Activated gamma-delta T cell treated with Interleukin-2 at 50 U/mL for 16 hours (primary cell): Measurements from ENCODE around the gene ADAMTS6.

Source experiments
- DNase-seq: peaks from one replicate; pipeline ENCODE4 v3.0.0-alpha.2; 2020

The ADAMTS6 gene

GRCh38 chr5:65141493-65141892 lies 340.2 kb downstream of the ADAMTS6 start:
- no peak for DNase-seq

DNA sequence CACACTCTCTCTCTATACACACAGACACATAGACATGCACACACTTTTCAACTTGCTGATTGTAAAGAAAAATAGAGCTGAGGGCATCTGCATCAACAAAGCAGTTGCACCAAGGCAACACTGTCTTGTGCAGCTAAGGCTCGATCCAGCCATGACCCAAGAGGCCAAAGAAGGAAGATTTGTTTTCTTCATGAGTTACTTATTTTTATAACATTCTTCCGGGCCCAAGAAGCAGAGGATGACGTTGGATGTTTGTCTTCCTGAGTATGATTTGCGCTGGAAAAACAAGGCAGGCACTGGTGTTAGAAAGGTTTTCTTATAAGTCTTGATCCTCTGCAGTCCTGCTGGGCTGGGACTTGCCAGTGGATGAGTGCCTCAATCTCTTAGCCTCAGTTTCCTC lies 344.1 kb downstream of the ADAMTS6 start:
- DNase-seq, result no peak

GRCh38 chr5:65133477-65134110 lies 348.1 kb downstream of the ADAMTS6 start:
- DNase-seq, result no peak

GRCh38 chr5:65132386-65132785 lies 349.3 kb downstream of the ADAMTS6 start:
- DNase-seq, result no peak

GRCh38 chr5:65128226-65128625 lies 353.5 kb downstream of the ADAMTS6 start:
- DNase-seq, result no peak

DNA sequence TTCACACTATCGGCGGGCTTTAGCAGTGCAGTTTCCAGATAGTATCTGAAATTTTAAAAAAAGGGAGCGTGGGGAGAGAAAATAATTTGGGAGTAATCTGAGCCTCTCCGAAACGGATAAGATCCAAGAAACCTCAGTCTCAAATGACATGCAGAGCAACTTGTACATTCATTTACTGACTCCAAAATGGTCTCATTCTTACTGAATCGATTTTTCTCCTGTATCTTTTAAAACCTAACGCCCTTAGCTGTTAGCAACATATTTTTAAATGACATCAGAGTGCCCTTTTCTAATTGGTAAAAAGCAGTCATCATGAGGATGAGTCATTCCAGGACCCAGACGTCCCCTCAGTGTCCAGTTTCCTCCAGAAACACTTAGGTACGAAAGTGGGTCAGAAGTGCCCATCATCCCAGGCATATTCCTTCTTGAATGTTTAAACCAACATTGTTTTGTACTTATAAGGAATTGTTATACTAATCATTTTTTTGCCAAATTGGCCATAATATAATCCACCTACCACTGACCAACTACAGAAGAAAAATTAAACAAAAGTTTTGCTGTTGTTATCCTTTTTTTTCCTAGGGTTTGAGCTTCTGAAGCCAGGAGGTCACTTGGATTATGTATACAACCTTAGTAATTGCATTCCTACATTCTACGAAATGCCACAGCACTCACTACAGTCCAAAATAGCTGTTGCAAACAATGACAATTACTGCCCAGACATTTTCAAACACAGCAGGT lies 354.4 kb downstream of the ADAMTS6 start:
- no peak for DNase-seq

- no peak for DNase-seq
Measured at GRCh38 chr5:65126542-65127069, 355.1 kb downstream of the ADAMTS6 start.

- no peak for DNase-seq
Measured at GRCh38 chr5:65125591-65126541, 355.9 kb downstream of the ADAMTS6 start.

DNA sequence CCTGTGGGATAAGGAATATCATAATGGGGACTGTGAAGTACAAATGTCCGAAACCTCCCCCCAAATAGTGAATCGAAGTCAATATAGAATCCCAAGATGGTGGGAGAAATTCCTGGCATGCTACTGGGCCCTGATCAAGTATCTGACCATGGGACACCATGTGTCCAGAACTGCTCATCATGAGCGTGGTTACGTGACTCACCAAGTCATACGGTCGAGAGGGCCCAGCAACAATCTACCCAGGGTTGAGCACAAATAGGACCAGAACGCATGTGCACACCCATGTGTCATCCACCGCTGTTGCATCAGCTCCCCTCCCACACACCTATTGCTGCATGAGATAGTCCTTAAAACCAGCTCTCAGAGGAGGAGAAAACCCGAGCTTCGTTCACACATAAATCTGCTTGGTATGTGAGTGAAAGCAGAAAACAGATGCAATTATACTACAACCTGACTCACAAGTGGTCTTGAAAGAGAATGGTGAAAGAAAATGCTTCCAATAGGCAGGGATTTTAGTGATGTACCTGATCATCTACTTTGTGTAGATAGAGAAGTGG lies 359.8 kb downstream of the ADAMTS6 start:
- DNase-seq, result no peak

GRCh38 chr5:65120371-65120967 lies 361.3 kb downstream of the ADAMTS6 start:
- no peak for DNase-seq

DNA sequence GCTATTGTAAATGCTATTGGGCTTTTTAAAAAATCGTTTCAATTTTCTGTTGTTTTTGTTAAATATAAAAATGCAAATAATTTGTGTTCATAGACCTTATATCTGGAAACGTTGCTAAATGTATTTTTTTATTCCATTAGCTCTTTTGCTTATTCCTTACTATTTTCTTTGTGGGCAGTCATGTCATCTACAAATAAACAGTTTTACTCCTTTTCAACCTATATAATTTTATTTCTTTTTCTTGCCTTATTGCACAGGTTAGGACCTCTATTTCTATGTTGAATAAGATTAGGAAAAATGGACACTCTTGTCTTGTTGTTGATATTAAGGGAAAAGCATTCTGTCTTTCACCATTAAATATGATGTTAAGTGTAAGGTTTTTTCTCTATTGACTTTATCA lies 364.2 kb downstream of the ADAMTS6 start:
- no peak for DNase-seq

DNA sequence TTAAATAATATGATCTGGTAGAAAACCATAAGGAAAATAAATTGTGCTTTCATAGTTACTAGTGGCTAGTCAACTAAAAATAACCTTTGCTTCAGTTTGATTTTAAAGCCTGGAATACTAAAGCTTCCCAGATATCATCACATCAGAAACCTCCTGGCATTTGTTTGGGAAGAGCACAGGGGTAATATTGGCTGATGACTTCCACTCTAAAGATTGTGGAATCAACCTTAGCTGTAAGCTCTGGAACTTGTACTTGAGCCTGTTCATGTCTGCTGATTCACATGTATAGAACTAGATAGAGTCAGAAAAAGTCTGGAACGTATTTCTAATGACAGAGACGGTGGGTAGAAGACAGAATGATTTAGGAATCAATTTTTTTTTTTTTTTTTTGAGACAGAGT lies 367.9 kb downstream of the ADAMTS6 start:
- DNase-seq, result no peak

GRCh38 chr5:65111961-65112658 lies 369.6 kb downstream of the ADAMTS6 start:
- no peak for DNase-seq

DNA sequence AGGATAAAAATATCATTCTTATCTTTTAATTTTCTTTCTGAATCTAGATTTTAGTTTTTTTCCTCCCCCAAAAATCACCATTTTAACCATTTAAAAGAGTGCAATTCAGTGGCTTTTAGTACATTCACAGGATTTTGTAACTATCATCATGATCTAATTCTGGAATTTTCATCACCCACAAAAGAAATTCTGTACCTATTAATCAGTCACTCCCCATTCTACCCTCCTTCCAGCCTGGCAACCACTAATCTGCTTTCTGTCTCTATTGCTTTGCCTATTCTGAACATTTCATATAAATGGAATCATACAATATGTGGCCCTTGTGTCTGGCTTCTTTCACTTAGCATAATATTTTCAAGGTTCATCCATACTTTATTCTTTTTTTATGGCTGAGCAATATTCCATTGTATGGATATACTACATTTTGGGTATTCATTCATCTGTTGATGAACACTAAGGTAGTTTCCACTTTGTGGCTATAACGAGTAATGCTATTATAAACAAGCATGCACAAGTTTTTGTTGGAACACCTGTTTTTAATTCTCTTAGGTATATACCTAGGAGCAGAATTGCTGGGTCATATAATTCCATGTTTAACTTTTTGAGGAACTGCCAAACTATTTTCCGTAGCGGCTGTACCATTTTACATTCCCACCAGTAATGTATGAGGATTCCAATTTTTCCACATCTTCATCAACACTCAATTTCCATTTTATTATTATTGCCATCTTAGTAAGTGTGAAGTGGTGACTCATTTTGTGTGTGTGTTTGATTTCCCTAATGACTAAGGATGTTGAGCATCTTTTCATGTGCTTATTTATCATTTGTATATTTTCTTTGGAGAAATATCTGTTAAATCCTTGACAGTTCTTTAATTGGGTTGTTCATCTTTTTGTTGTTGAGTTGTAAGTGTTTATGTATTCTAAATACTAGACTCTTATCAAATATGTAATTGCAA lies 372.7 kb downstream of the ADAMTS6 start:
- no peak for DNase-seq

DNA sequence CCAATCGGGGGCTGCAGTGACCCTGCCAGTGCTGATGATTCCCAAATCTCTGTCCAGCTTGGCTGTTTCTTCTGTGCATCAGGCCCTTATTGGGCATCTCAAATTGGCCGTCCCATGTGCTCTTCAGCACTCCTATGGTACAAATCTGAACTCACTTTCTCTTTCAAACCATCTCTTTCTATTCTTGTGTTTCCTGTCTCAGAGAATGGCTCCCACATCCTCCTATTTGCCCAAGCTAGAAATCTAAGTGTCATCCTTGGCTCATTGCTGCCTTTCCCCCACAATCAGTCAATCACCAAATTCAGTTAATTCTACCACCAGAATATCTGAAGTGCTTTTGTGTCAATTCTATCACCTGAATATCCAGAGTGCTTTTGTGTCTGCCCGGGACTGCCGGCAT lies 376.4 kb downstream of the ADAMTS6 start:
- no peak for DNase-seq

- no peak for DNase-seq
Measured at GRCh38 chr5:65104831-65105230, 376.9 kb downstream of the ADAMTS6 start.

- peak; percentile 4 for DNase-seq
Measured at GRCh38 chr5:65103756-65104440, 377.8 kb downstream of the ADAMTS6 start.

DNA sequence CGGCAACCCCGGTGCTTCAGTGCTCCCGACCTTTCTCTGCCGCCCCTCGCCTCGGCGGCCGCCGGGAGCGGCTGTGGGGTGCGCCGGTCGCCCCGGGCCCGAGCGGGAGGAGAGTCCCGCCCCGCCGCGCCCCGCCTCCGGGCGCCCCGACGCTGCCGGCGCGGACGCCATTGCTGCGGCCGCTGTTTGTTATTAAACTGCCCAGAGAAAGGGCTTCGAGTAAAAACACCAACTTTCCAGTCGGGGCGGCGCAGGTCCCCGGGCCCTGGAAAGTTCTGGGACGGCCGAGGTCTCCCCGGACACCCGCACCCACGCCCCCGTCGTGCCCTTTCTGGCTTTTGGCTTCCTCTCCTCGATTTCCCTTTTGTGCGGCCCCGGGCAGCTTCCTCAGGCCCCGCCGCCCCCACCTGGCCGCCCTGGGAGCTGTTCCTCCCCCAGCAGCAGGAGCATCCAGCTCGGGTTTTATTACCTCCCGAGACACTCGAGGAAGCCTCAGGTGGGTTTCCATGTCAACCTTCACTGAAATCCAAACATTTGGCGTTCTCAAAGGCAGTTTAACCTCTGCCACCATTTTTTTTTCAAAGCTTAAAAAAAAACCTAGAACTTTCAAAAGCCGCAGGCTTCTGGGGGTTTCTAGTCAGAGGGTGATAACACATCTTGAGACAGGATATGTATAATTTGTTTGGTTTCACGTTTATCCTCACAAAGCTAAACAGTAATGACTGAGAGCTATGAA lies 378.6 kb downstream of the ADAMTS6 start:
- DNase-seq, result peak; percentile 42

DNA sequence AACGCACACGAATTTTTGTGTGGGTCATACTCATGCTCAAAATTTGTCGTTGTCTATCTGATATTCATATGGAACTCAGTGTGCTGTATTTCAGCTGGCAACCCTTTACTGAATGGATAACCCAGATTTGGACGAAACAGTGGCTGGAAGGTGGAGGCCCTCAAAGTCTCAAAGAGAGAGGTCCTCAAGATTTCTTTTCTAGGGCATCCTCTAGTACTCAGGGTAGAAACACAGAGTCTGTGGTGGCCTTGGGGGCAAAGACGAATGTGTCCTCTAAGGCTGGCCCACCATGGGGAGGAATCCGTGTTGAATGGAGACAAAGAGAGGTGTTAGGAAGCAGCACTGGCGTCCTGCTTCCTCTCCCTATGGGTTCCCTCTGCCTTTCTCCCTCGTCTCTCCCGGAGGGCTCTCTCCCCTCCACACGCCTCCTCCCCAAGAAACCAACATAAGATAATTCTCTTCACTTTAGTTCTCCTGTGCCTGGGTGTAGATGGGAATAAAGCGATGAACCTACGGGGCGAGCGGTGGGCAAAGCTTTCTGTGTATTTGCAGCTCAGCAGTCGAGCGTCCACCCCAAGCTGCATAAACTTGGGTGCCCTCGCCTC lies 379.2 kb downstream of the ADAMTS6 start:
- DNase-seq, result no peak
